GM18870 (cell line): ENCODE measurements around the gene TBL1X.
"Not testable (repeated sequence)": the region's sequence is repeated elsewhere in the genome, so short reads cannot be mapped to it uniquely, and the experiment has no call there.

Source experiments
- ATAC-seq: cut with Tn5 transposase; IDR thresholded peaks from one replicate; pipeline ENCODE4 v1.9.1; 2021; ENCODE audit warnings: moderate library complexity; ENCODE audit not compliant: unreplicated experiment

TBL1X gene

DNA sequence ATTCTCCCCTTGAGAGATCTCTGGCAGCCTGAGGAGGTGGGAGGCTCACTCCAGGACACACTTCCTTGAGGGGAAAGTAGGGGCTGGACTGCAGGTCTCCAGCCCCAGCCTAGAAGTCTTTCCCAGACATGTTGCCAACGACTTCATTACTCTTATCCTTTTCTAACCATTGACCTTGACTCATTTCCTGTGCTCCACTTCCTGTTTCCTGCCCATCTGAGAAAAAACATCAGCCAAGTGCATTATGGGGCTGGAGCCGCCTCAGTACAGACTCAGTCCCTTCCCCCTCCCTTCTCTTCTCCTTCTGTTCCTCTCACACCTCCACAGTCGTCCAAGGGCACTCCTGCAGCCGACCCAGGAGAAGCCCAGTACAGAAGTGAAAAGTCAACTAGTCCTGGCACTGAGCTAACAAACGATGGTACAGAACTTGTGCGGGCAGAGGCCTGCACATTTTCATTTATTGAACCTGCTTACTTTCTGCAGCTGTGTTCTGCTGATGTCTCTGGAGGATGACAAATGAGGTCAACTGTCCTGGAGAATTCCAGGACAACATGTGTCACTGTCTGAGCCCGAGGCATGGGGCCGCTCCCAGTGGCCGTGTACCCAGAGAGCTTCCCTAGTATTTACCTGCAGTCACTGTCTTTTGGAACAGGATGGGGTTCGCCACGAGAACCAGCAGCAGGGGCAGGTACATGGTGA is 280.7 kb downstream of the TBL1X start:
- ATAC-seq: no peak

- ATAC-seq: no peak
Measured at GRCh38 chrX:9746148-9746888, 281.5 kb downstream of the TBL1X start.

- ATAC-seq: no peak
Measured at GRCh38 chrX:9747644-9748043, 282.8 kb downstream of the TBL1X start.

- ATAC-seq: no peak
Measured at GRCh38 chrX:9749146-9749692, 284.4 kb downstream of the TBL1X start.

DNA sequence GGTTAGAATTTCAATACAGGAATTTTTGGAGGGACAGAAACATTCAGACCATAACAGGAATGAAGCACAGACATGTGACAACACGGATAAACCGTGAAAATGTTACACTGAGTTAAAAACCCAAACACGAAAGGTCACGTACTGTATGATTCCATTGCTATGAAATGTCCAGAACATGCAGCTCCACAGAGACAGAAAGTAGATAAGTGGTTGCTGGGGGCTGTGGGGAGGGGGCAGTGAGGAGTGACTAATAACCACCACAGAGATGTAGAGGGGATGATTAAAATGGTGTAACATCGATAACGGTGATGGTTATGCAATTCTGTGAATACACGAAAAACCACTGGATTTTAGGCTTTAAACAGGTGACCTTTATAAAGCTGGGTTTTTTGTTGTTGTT is 292.5 kb downstream of the TBL1X start:
- ATAC-seq: no peak

DNA sequence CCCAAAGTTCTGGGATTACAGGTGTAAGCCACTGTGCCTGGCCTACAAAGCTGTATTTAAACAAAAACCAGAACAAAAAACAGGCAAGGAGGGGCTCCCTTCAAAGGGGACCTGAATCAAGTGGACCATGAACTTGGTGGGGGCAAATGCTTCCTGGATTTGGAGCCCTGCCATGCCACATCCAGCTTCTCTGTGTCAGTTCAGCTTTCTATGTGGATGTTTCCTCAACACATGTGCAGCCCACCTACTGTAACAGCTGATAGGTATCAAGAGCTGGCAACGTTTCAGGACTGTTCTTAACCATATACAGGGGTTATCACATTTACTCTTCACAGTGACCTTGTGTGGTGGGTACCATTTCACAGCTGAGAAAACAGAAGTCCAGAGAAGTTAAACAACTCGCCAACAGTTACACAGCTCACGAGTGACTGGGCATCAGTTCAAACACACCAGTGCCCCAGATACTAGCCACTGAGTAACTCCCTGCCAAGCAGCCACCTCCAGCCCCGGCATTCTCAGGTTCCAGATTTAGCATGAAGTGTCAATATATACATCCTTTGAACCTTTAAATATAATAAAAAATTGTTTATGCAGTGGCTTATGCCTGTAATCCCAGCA is 293.3 kb downstream of the TBL1X start:
- ATAC-seq: no peak

GRCh38 chrX:9759337-9759736 is 294.5 kb downstream of the TBL1X start:
- no peak for ATAC-seq

DNA sequence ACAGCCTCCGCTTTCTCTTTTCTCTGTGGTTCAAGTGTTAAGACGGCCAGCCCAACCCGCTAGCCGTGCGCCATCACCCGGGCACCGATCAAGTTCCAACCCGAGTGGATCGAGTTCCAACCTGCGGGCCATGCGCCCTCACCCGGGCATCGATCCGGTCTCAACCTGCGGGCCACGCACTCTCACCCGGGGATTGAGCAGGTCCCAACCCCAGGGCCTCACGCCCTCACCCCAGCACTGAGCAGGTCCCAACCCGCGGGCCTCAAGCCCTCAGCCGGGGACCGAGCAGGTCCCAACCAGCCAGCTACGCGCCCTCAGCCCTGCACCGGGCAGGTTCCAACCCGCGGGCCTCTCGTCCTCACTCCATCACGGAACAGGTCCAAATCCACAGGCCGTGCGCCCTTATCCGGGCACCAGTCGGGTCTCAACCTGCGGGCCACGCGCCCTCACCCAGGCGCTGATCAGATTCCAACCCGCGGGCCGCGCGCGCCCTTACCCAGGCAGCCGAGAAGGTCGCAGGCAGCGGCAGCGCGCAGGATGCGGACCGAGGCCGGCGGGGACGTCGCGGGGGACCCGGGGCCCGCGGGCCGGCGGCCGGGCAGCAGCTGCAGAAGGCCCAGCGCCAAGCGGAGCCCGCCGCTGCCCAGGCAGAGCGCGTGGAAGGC is 300.3 kb downstream of the TBL1X start:
- no peak for ATAC-seq

GRCh38 chrX:9765737-9766097 is 300.9 kb downstream of the TBL1X start, which contains the start of gene GPR143:
Gene GPR143, minus strand, starts transcription at chrX:9765847. Its CDS starts 30 bp downstream, at chrX:9765817.
- ATAC-seq: no peak

DNA sequence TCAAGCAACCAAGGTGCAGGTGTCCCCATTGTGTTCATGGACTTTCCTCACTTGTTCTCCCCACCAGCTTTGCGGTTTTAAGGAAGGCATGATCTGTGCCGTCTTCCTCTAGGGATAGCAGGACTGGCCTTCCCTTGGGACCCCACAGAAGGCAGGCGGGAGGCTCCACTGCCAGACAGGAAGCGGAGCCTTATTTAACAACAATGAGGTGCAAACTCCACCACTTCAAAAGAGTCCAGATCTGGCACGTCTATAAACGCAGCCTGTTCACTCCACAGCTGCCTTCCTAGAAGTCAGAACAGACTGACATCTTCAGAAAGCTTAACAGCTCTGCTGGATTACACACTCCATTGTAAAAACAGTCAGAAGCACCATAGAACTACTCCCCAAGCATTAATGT is 302.5 kb downstream of the TBL1X start:
- ATAC-seq: no peak

DNA sequence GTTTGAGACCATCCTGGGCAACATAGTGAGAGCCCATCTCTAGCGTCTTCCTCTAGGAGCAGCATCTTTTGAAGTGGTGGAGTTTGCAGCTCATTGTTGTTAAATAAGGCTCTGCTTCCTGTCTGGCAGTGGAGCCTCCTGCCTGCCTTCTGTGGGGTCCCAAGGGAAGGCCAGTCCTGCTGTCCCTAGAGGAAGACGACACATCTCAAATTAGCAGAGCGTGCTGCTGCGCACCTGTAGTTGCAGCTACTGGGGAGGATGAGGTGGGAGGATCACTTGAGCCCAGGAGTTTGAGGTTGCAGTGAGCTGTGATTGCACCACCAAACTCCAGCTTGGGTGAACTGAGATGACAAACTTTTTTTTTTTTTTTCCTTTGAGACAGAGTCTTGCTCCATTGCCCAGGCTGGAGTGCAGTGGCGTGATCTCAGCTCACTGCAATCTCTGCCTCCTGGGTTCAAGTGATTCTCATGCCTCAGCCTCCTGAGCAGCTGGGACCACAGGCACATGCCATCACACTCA is 303.5 kb downstream of the TBL1X start:
- not testable (repeated sequence) for ATAC-seq

- no peak for ATAC-seq
Measured at GRCh38 chrX:9770319-9770718, 305.5 kb downstream of the TBL1X start.

DNA sequence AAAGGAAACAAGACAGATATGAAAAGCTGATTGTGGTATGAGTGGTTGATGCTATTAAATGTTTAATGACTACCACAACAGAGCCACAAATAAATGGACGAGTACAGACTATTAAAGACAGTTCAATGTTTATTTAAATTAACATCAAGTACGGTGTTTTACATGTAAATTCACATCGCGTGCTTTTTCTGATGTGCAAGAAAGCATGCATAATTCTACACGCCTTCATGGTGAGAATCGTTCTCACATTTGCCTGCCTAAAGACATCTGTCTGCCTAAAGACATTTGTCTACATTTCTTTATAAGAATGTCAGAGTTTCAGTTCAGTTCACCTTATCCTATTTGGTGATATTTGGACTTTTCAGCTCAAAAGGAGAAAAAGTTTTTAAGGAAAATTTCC is 308.1 kb downstream of the TBL1X start:
- no peak for ATAC-seq

DNA sequence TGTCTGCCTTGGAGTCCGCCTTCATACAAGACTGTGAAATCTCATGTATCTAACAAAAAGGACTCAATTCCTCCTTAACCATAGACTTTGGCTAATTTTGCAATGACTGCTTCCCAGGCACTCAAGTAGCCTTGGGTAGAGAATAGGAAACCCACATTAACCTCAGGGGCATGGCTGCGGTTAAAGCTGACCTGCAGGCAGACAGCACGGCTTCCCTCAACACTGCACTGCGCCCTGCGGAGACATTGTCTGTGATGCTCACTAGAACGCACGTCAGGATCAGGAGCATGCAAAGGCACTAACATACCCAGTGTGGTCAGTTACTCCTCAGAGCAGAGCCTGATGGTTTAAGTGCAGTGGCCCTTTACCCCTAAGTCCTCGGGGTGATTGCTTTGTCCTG is 311.1 kb downstream of the TBL1X start:
- no peak for ATAC-seq

GRCh38 chrX:9781941-9782340 is 317.1 kb downstream of the TBL1X start:
- no peak for ATAC-seq

GRCh38 chrX:9784332-9784731 is 319.5 kb downstream of the TBL1X start:
- ATAC-seq: no peak

- no peak for ATAC-seq
Measured at GRCh38 chrX:9785254-9785943, 320.5 kb downstream of the TBL1X start.

DNA sequence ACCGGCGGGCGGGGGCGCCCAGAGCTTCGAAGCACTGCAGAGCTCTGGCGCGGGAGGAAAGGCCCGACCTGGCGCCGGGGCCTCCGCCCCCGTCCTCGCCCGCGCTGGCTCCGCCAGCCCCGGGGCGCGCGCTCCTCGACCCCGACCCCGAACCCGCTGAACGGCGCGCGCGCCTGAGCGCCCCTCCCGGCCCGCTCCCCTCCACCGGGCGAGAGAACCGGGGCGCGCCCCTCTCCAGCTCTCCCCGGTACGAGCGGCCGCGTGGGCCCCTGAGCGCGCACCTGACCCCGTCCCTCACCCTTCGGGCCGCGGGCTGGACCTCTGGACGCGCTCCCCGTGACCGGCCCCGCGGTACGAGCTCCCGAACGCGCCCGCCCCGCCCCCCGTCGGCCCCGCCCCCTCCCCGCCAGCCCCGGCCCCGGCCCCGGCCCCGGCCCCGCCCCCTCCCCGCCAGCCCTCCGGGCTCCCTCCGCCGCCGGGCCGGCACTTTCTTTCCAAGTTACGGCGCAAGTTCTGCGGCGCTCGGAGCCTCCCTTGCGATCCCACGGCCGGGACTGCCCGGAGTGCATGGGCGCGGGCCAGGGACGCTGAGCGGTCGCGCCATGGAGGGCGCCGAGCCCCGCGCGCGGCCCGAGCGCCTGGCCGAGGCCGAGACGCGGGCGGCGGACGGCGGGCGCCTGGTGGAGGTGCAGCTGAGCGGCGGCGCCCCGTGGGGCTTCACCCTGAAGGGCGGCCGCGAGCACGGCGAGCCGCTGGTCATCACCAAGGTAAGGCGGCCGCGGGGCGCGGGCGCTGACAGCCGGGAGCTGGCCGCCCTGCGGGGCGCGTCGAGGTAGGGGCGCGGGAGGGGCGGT is 321.3 kb downstream of the TBL1X start, which contains the start of gene SHROOM2:
Gene SHROOM2 (plus strand): TSS at position 486 of the 854 bp plus-strand sequence. CDS start 117 bp downstream, at position 603.
- ATAC-seq: no peak
